ENCODE measurements around the gene NOTCH3.
A peak's percentile ranks its signal among the peaks of the same experiment; 100 is the strongest.

GRCh38 chr19:15115762-15116615, 84.8 kb downstream of the NOTCH3 start:
- TF ChIP-seq, protein P1, sequence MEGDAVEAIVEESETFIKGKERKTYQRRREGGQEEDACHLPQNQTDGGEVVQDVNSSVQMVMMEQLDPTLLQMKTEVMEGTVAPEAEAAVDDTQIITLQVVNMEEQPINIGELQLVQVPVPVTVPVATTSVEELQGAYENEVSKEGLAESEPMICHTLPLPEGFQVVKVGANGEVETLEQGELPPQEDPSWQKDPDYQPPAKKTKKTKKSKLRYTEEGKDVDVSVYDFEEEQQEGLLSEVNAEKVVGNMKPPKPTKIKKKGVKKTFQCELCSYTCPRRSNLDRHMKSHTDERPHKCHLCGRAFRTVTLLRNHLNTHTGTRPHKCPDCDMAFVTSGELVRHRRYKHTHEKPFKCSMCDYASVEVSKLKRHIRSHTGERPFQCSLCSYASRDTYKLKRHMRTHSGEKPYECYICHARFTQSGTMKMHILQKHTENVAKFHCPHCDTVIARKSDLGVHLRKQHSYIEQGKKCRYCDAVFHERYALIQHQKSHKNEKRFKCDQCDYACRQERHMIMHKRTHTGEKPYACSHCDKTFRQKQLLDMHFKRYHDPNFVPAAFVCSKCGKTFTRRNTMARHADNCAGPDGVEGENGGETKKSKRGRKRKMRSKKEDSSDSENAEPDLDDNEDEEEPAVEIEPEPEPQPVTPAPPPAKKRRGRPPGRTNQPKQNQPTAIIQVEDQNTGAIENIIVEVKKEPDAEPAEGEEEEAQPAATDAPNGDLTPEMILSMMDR (IDR thresholded peaks at IDR 0.05) = no peak
- TF ChIP-seq POLR2A (IDR thresholded peaks at IDR 0.05; ENCODE audit: low read depth) = no peak
- peak in 1 of 2 donors; percentile 15 for TF ChIP-seq POLR2AphosphoS5 (IDR thresholded peaks at IDR 0.05)

Data from esophagus muscularis mucosa (tissue), 3 donors.